SK-N-SH treated with all-trans-retinoic acid at 6 μM for 48 hours (cell line): ENCODE measurements around the gene LONP2.

Experiments
- ATAC-seq: fragments of 200-7000 bp; cut with Tn5 transposase; 3 replicates; pipeline ENCODE4 v1.9.1; 2020; ENCODE audit warnings: mild to moderate bottlenecking, moderate library complexity
- ARNTL ChIP-seq: fragments of 450-650 bp; formaldehyde crosslinking; IDR thresholded peaks from 2 replicates; pipeline ENCODE4 v1.5.0; 2020; ENCODE audit warnings: low read depth, mild to moderate bottlenecking, moderate library complexity, borderline replicate concordance
- BACH2 ChIP-seq: fragments of 250-450 bp; sonication (Bioruptor Pico); IDR thresholded peaks from 2 replicates; pipeline ENCODE4 v1.9.0; 2021; ENCODE audit warnings: mild to moderate bottlenecking, borderline replicate concordance
- CREB5 ChIP-seq: fragments of 250-450 bp; sonication (Bioruptor Pico); IDR thresholded peaks from 2 replicates; pipeline ENCODE4 v1.5.1; 2020; ENCODE audit warnings: low read depth, mild to moderate bottlenecking, moderate library complexity
- CSDC2 ChIP-seq: fragments of 250-450 bp; sonication (Bioruptor Pico); IDR thresholded peaks from 2 replicates; pipeline ENCODE4 v1.5.0; 2020; ENCODE audit warnings: mild to moderate bottlenecking, moderate library complexity
- ESRRG ChIP-seq: fragments of 250-450 bp; sonication (Bioruptor Pico); IDR thresholded peaks from 2 replicates; pipeline ENCODE4 v1.6.1; 2021; ENCODE audit warnings: mild to moderate bottlenecking
- GLIS3 ChIP-seq: fragments of 250-450 bp; sonication (Bioruptor Pico); IDR thresholded peaks from 2 replicates; pipeline ENCODE4 v1.5.0; 2020; ENCODE audit warnings: mild to moderate bottlenecking, moderate library complexity
- ISL1 ChIP-seq: fragments of 250-450 bp; sonication (Bioruptor Pico); IDR thresholded peaks from 2 replicates; pipeline ENCODE4 v2.1.2; 2022; ENCODE audit warnings: mild to moderate bottlenecking, moderate library complexity
- OSR1 ChIP-seq: fragments of 250-450 bp; sonication (Bioruptor Pico); IDR thresholded peaks from 2 replicates; pipeline ENCODE4 v1.8.0; 2022; ENCODE audit warnings: moderate library complexity, mild to moderate bottlenecking, inconsistent platforms
- PATZ1 ChIP-seq: fragments of 250-450 bp; sonication (Bioruptor Pico); IDR thresholded peaks from 2 replicates; pipeline ENCODE4 v1.8.0; 2020; ENCODE audit warnings: mild to moderate bottlenecking, moderate library complexity, borderline replicate concordance
- POU6F1 ChIP-seq: fragments of 250-450 bp; sonication (Bioruptor Pico); IDR thresholded peaks from 2 replicates; pipeline ENCODE4 v1.8.0; 2021; ENCODE audit warnings: low read depth, mild to moderate bottlenecking, moderate library complexity, borderline replicate concordance
- PPARA ChIP-seq: fragments of 250-450 bp; sonication (Bioruptor Pico); IDR thresholded peaks from 2 replicates; pipeline ENCODE4 v1.5.0; 2020; ENCODE audit warnings: mild to moderate bottlenecking, borderline replicate concordance
- RARB ChIP-seq: fragments of 250-450 bp; sonication (Bioruptor Pico); IDR thresholded peaks from 2 replicates; pipeline ENCODE4 v1.8.0; 2021; ENCODE audit warnings: mild to moderate bottlenecking, moderate library complexity
- SNAI2 ChIP-seq: fragments of 250-450 bp; sonication (Bioruptor Pico); IDR thresholded peaks from 2 replicates; pipeline ENCODE4 v1.5.0; 2020; ENCODE audit warnings: mild to moderate bottlenecking, moderate library complexity
- TCF4 ChIP-seq: fragments of 250-450 bp; sonication (Bioruptor Pico); IDR thresholded peaks from 2 replicates; pipeline ENCODE4 v1.8.0; 2021; ENCODE audit warnings: mild to moderate bottlenecking, moderate library complexity, borderline replicate concordance
- TOX ChIP-seq: fragments of 250-450 bp; sonication (Bioruptor Pico); IDR thresholded peaks from 2 replicates; pipeline ENCODE4 v1.8.0; 2021; ENCODE audit warnings: mild to moderate bottlenecking, moderate library complexity, borderline replicate concordance
- TSHZ2 ChIP-seq: fragments of 250-450 bp; sonication (Bioruptor Pico); IDR thresholded peaks from 2 replicates; pipeline ENCODE4 v1.5.0; 2020; ENCODE audit warnings: mild to moderate bottlenecking, moderate library complexity
- ZC3H10 ChIP-seq: fragments of 250-450 bp; sonication (Bioruptor Pico); IDR thresholded peaks from 2 replicates; pipeline ENCODE4 v1.5.1; 2021; ENCODE audit warnings: mild to moderate bottlenecking, moderate library complexity
- ZFP30 ChIP-seq: fragments of 450-650 bp; formaldehyde crosslinking; IDR thresholded peaks from 2 replicates; pipeline ENCODE4 v1.5.0; 2022; ENCODE audit warnings: mild to moderate bottlenecking, moderate library complexity
- ZNF565 ChIP-seq: fragments of 450-650 bp; formaldehyde crosslinking; conservative IDR thresholded peaks from 2 replicates; pipeline ENCODE4 v1.5.0; 2020; ENCODE audit warnings: low read depth, mild to moderate bottlenecking, moderate library complexity
- ZNF70 ChIP-seq: fragments of 450-650 bp; formaldehyde crosslinking; IDR thresholded peaks from 2 replicates; pipeline ENCODE4 v1.5.0; 2020; ENCODE audit warnings: mild to moderate bottlenecking, moderate library complexity
- ZNF8 ChIP-seq: fragments of 450-650 bp; formaldehyde crosslinking; IDR thresholded peaks from 2 replicates; pipeline ENCODE4 v1.5.0; 2020; ENCODE audit warnings: mild to moderate bottlenecking, moderate library complexity
- TF ChIP-seq, protein P1 (sequence below): fragments of 250-450 bp; sonication (Bioruptor Pico); IDR thresholded peaks from 2 replicates; pipeline ENCODE4 v1.5.1; 2021; ENCODE audit warnings: mild to moderate bottlenecking, moderate library complexity

Gene LONP2

DNA sequence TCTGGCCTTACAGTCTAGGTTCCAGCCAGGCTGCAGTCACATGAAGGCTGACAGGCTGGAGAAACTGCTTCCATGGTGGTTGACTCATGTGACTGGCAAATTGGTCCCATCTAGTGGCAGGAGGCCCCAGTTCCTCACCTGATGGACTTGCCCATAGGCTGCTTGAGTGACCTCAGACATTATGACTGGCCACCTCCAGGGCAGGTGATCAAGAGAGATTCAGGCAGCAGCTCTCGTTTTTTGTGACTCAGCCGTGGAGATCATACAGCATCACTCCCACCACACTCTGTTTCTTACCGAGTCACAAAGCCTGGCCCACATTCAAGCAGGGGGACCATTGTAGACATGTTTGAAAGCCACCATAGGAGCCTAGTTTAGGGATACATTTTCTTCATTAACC is 106.6 kb downstream of the LONP2 start:
- no peak for TF ChIP-seq ARNTL (CRISPR knock-in tag)
- no peak for TF ChIP-seq SNAI2 (CRISPR knock-in tag)
- no peak for TF ChIP-seq RARB
- no peak for TF ChIP-seq ZNF70 (CRISPR knock-in tag)
- TF ChIP-seq OSR1 (CRISPR knock-in tag) = no peak
- no peak for TF ChIP-seq ZC3H10
- TF ChIP-seq ZNF565 (CRISPR knock-in tag) = no peak
- no peak for TF ChIP-seq ESRRG (CRISPR knock-in tag)
- no peak for TF ChIP-seq GLIS3
- TF ChIP-seq BACH2 (CRISPR knock-in tag) = no peak
- TF ChIP-seq CREB5 (CRISPR knock-in tag) = no peak
- TF ChIP-seq ZFP30 (CRISPR knock-in tag) = no peak
- no peak for TF ChIP-seq PATZ1 (CRISPR knock-in tag)
- TF ChIP-seq, protein P1, sequence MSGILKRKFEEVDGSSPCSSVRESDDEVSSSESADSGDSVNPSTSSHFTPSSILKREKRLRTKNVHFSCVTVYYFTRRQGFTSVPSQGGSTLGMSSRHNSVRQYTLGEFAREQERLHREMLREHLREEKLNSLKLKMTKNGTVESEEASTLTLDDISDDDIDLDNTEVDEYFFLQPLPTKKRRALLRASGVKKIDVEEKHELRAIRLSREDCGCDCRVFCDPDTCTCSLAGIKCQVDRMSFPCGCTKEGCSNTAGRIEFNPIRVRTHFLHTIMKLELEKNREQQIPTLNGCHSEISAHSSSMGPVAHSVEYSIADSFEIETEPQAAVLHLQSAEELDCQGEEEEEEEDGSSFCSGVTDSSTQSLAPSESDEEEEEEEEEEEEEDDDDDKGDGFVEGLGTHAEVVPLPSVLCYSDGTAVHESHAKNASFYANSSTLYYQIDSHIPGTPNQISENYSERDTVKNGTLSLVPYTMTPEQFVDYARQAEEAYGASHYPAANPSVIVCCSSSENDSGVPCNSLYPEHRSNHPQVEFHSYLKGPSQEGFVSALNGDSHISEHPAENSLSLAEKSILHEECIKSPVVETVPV (CRISPR knock-in tag) = no peak
- TF ChIP-seq TSHZ2 (CRISPR knock-in tag) = no peak
- no peak for TF ChIP-seq TCF4 (CRISPR knock-in tag)
- TF ChIP-seq, all 23 proteins: peak for 0
- ATAC-seq = no peak

- ATAC-seq = no peak
- TF ChIP-seq CREB5 (CRISPR knock-in tag) = no peak
- no peak for TF ChIP-seq TCF4 (CRISPR knock-in tag)
- TF ChIP-seq, protein P1 (CRISPR knock-in tag) = no peak
- no peak for TF ChIP-seq BACH2 (CRISPR knock-in tag)
- TF ChIP-seq SNAI2 (CRISPR knock-in tag) = no peak
- no peak for TF ChIP-seq GLIS3
- TF ChIP-seq ZNF8 (CRISPR knock-in tag) = no peak
- TF ChIP-seq ESRRG (CRISPR knock-in tag) = no peak
- TF ChIP-seq TOX (CRISPR knock-in tag) = no peak
- no peak for TF ChIP-seq ISL1
- TF ChIP-seq ZC3H10 = no peak
- no peak for TF ChIP-seq OSR1 (CRISPR knock-in tag)
- TF ChIP-seq POU6F1 (CRISPR knock-in tag) = no peak
- no peak for TF ChIP-seq ARNTL (CRISPR knock-in tag)
- no peak for TF ChIP-seq ZFP30 (CRISPR knock-in tag)
- no peak for TF ChIP-seq PPARA (CRISPR knock-in tag)
- TF ChIP-seq CSDC2 (CRISPR knock-in tag) = no peak
- no peak for TF ChIP-seq ZNF70 (CRISPR knock-in tag)
Measured at GRCh38 chr16:48352648-48353390, 108.7 kb downstream of the LONP2 start.
